Prostate gland (tissue), 2 donors: Measurements from ENCODE around the gene SSBP3.

Source experiments
- CTCF ChIP-seq, 4 experiments: fragments of 200-600 bp in 2 of 4; fragments of 450-650 bp in 2 of 4; sonication (generic) in 2 of 4; IDR thresholded peaks; 1 replicate in 3 of 4; 2 replicates in 1 of 4; pipeline ENCODE4 v1.5.1; 2016 to 2019; ENCODE audit warnings: antibody characterized with exemption in 4 of 4, mild to moderate bottlenecking in 2 of 4, moderate library complexity in 2 of 4
- POLR2AphosphoS5 ChIP-seq: sonication (generic); formaldehyde crosslinking; IDR thresholded peaks from one replicate; pipeline ENCODE4 v1.6.1; 2017; ENCODE audit warnings: antibody characterized with exemption

GRCh38 chr1:54370287-54370989, 35.8 kb downstream of the SSBP3 start:
- TF ChIP-seq CTCF (IDR thresholded peaks at IDR 0.05) (no peak), POLR2AphosphoS5 (no peak)
